Stimulated activated CD4-positive, alpha-beta T cell treated with anti-CD3 and anti-CD28 coated beads, Interleukin-4, amount 100 ng/mL, for 48 hours (primary cell): ENCODE data around the gene TMEM175.

Experiments used
- DNase-seq, 2 donors: peaks; one replicate each; pipeline ENCODE4 v3.0.0-alpha.2; 2020; ENCODE audit warnings: low read depth in 2 of 2

Gene TMEM175

DNA sequence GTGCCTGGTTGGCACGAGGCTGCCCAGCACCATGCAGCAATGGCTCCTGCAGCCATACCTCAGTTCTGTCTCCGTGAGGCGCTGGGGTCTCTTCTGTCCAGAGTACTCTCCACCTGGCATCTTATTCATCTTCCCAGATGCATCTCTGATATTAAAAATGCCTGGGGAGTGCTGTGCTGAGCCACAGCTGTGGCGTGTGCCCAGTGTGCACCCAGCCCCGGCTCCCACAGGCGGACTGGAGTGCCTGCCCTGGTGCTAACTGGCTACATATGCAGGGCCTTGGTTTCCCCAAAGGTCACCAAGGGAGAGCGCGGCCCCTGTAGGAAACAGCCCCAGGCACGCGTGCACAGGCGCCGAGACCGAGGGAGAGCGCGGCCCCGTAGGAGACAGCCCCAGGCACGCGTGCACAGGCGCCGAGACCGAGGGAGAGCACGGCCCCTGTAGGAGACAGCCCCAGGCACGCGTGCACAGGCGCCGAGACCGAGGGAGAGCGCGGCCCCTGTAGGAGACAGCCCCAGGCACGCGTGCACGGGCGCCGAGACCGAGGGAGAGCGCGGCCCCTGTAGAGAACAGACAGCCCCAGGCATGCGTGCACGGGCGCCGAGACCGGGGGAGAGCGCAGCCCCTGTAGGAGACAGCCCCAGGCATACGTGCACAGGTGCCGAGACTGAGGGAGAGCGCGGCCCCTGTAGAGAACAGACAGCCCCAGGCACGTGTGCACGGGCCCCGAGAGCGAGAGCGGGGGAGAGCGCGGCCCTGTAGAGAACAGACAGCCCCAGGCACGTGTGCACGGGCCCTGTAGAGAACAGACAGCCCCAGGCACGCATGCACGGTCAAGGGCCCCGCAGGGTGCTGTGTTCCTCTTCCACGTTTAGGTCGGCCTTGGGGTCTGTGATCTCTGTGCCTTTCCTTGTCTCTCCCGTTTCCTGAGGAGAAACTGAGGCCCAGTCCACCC, 14.5 kb downstream of the TMEM175 start:
- DNase-seq, result no peak

DNA sequence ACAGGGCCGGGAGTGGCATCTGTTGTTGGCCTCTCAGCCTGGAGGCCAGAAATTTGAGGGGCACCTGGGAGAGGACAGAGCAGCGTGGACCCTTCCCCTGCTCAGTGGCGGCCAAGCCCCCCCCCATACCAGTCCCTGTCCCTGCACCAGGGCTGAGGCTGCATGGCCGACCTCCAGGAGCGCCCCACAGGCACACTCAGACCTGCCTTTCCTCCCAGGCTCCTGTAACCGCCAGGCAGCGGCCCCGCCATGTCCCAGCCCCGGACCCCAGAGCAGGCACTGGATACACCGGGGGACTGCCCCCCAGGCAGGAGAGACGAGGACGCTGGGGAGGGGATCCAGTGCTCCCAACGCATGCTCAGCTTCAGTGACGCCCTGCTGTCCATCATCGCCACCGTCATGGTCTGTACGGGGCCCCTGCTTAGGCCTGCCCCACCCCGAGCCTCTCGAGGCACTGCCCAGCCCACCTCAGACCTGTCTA, 15.3 kb downstream of the TMEM175 start:
- DNase-seq, result no peak

- DNase-seq, result no peak
These were observed 16.1 kb downstream of the TMEM175 start for GRCh38 chr4:948101-948935.

DNA sequence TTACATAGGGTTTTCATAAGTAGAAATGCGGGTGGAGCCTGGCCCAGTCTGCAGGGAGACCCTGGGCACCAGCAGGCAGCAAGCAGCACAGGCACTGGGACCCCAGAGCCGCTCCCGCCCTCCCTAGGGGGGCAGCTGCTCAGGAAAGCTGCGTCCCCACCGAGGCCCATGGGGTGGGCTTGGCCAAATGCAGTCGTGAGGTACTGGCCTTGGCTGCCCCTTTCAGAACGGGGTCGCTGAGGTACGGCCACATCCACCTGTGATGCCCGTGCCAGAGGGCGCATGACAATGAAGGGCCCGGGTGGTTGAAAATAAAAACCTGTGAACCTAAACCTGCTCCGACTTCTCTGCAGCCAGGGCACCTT, 16.7 kb downstream of the TMEM175 start:
- no peak for DNase-seq

GRCh38 chr4:949656-950055, 17.4 kb downstream of the TMEM175 start:
- DNase-seq, result no peak

GRCh38 chr4:950136-951020, 18.1 kb downstream of the TMEM175 start:
- no peak for DNase-seq

DNA sequence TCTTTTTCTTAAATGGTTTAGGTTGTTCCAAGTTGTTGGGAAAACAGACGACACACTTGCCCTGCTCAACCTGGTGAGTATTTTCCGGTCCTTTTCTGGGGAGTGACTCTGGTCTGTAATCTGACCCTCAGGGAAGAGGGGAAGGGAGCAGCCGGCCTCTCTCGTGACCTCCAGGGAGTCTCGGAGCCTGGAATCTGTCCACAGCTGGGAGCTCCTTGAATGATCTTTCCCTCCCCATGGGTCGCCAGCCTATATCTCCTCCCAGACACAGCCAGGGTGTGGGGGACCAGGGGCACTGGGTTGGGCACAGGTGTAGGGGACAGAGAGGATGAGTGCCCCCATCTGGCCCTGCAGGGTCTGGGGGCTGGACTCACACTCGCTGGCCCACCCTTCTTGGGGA, 18.9 kb downstream of the TMEM175 start:
- no peak for DNase-seq

DNA sequence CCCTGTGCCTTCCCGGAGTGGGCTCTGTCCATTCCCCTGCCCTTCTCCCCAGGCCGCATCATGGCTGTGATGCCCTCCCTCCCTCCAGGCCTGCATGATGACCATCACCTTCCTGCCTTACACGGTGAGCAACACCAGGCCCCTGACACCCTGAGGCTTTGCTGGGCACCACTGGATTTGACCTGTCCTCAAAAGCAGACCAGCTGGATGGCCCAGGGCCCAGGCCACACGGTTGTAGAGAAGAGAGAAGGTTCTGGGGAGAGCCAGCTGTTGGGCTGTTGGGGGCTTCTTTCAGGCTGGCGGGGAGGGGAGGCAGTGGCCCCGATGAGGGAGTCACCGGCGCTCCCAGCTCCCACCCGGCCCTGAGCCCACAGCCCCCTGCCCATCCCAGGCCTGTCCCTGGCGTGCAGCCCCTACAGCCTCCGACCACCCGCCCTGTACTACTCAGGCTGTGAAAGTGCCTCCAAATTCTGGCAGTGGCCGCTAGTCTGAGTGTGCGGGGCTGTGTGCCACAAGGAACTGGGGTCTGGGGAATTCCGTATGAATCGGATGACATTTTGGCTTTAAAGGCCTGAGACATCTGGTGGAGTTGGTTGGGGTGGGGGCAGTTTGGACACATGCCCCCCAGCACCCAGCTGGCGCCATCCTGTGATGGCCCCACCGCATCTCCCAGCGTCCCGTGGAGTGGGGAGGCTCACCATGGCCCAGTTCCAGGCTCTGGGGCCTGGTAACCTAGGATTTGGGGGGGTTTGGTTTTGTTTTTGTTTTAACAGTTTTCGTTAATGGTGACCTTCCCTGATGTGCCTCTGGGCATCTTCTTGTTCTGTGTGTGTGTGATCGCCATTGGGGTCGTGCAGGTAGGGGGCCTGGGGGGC, 19.6 kb downstream of the TMEM175 start:
- no peak for DNase-seq

DNA sequence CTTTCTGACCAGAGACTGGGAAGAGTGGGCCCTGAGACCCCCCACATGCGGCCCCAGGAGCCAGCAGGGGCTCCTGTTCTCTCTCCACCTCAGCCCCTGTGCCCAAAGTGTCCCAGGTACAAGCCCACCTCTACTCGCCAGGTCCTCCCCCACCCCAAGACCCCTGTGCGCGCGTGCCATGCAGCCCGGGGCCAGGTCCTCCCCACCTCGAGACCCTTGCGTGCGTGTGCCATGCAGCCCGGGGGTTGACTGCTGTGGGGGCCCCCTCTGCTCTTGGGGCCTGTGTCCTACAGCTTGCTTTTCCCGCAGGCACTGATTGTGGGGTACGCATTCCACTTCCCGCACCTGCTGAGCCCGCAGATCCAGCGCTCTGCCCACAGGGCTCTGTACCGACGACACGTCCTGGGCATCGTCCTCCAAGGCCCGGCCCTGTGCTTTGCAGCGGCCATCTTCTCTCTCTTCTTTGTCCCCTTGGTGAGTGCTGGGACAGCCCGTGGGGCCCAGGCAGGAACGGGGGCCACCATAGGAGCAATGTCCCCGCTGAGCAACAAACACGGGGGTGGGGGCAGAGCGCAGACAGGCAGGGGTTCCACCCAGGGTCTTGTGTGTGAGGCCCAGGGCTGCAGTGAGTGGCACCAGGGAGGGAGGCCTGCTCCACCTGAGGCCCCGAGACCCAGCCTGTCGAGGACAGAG, 20.8 kb downstream of the TMEM175 start:
- no peak for DNase-seq

DNA sequence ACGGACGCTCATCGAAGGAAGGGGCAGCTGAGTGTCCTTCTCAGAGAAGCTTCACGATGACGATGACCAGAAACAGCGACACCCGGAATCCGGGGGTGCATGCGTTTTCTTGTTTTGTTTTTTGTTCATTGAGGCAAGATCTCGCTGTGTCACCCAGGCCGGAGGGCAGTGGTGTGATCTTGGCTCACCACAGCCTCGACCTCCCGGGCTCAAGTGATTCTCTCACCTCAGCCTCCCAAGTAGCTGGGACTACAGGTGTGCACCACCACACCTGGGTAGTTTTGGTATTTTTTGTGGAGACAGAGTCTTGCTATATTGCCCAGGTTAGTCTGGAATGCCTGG, 21.3 kb downstream of the TMEM175 start:
- no peak for DNase-seq

DNA sequence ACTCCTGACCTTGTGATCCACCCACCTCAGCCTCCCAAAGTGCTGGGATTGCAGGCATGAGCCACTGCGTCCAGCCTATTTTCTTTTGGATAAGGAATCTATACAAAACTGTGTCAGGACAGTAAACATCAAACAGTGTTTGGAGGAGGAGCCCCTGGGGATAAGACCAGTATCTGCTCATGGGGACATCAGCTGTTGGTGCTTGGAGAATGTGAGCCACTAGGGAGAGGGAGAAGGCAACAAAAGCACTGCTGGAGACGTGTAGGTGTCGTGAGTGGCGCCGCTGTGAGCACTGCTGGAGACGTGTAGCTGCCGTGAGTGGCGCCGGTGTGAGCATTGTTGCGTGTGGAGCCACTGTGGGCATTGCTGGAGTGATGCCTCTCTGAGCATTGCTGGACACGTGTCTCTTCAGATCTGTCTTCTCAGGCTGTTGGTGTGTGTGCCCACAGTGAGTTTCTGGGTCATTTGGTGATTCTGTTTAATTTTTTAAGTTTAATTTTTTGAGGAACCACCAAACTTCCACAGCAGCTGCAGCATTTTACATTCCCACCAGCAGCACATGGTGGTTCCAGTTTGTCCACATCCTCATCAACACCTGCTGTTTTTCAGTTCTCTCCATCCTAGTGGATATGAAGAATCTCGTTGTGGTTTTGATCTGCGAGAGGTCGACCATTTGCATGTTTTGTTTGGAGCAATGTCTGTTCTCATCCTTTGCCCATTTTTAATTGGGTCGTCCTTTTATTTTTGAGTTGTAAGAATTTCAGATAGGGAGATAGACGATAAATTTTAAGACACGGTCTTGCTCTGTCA, 22.2 kb downstream of the TMEM175 start:
- DNase-seq, result no peak

GRCh38 chr4:955161-955921, 23.1 kb downstream of the TMEM175 start:
- DNase-seq, result no peak

- no peak for DNase-seq
These were observed 23.7 kb downstream of the TMEM175 start for GRCh38 chr4:955931-956381.

DNA sequence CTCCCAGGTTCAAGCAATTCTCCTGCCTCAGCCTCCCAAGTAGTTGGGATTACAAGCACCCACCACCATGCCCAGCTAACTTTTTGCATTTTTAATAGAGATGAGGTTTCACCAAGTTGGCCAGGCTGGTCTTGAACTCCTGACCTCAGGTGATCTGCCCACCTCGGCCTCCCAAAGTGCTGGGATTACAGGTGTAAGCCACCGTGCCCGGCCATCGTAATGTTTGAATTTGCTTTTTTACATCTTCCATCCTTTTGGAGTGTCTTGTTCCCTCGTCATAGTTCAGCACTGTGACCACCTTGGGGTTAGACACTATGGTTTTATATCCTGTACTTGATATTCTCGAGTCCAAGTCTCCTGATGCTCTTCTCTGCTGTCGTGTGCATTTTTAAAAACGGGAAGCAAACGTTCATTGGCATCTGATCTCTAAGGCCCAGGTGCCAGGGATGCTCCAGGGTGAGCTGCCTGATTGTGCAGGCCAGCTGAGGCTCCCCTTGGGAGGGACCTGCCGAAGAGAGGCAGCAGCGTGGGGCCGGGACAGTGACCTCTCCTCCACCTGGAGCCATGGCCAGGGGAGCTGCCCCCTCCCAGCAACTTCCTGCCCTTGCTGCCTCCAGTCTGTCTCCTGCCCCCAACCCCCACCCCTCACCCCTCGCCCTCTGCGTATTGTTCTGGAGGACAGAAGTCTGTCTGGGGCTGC, 24.4 kb downstream of the TMEM175 start:
- no peak for DNase-seq

- no peak for DNase-seq
These were observed 24.9 kb downstream of the TMEM175 start for GRCh38 chr4:957231-957580.

- no peak for DNase-seq
These were observed 25.5 kb downstream of the TMEM175 start for GRCh38 chr4:957581-958313.

- no peak for DNase-seq
These were observed 26.0 kb downstream of the TMEM175 start for GRCh38 chr4:958314-958665.
